Activated T-cell treated with anti-CD3 and anti-CD28 coated beads, Interleukin-2, amount 50 U/mL, for 4 hours (primary cell): ENCODE results near the gene G3BP1. TPM values are rescaled to one million over a fixed set of nuclear protein-coding genes. Genes with fewer than 3 reads are reported as not detected.
"Not testable (repeated sequence)": the region's sequence is repeated elsewhere in the genome, so short reads cannot be mapped to it uniquely, and the experiment has no call there.

Experiments
- ATAC-seq, 2 donors: fragments of 200-7000 bp; cut with Tn5 transposase; one replicate each; pipeline ENCODE4 v1.10.0; 2021
- DNase-seq: peaks from one replicate; pipeline ENCODE4 v3.0.0-alpha.2; 2020
- H3K27me3 Mint-ChIP-seq: one replicate; pipeline ENCODE4 v1.8.0; 2021; ENCODE audit warnings: low read depth, mixed read lengths
- H3K36me3 Mint-ChIP-seq: one replicate; pipeline ENCODE4 v1.8.0; 2022; ENCODE audit warnings: mixed read lengths; ENCODE audit not compliant: insufficient read depth
- H3K4me1 Mint-ChIP-seq: one replicate; pipeline ENCODE4 v1.8.0; 2021; ENCODE audit warnings: low read depth, mixed read lengths
- H3K4me3 Mint-ChIP-seq: one replicate; pipeline ENCODE4 v1.8.0; 2021; ENCODE audit warnings: mild to moderate bottlenecking, moderate library complexity, mixed read lengths
- H3K9me3 Mint-ChIP-seq: one replicate; pipeline ENCODE4 v1.8.0; 2021; ENCODE audit warnings: mixed read lengths
- total RNA-seq, 3 donors: library from RNA; stranded (reverse); gene quantifications; one replicate each; pipeline ENCODE4 v1.2.1, GENCODE V29; 2021

Gene G3BP1
- 100 to 1,000 TPM; 532 to 555 (median 540) TPM for total RNA-seq

DNA sequence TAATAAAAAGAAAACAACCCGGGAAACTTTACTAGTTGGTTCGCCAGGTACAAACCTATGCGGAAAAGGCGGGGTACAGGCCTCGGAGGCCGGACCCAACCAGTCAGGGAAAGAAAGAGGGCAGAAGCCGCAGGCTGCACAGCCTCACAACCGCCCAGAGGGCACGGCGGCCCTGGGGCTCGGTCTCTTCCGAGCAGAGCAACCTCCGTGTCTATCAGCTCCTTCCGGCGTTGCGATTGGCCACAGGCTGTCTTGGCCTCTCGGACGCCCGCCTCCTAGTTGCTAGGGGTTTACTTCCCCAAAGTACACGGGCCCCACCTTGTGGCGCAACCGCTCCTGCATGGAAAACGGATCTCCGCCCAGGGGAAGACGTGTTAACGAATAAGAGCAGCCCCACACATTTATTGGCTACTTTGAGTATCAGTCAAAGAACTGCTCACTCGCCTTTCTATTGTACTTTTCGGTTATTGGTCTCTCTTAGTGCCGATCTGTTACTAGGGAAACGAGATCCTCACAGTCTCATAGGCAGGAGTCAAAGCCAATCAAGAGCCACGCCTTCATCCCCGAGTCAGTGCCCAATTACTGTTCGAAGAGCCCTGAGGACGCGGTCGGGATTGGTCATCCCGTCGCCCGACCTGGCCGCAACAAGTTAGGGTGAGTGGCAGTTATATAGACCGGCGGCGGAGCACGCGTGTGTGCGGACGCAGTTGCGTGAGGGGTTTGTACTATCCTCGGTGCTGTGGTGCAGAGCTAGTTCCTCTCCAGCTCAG, at the start of gene G3BP1:
Gene G3BP1 (plus strand): TSS at position 696 of the 770 bp plus-strand sequence. CDS start 14,667 bp downstream, outside the sequence.
- Mint-ChIP-seq H3K27me3 (no peaks in the 10 kb centered on the region), H3K4me1 (peaks cover 37% of the 10 kb centered on the region), H3K36me3 (peaks cover 30% of the 10 kb centered on the region), H3K9me3 (no peaks in the 10 kb centered on the region), H3K4me3 (peak within 1 kb of the TSS; percentile 88)
- DNase-seq (peak; percentile 98), ATAC-seq (peak; percentile 80 to 83)

DNA sequence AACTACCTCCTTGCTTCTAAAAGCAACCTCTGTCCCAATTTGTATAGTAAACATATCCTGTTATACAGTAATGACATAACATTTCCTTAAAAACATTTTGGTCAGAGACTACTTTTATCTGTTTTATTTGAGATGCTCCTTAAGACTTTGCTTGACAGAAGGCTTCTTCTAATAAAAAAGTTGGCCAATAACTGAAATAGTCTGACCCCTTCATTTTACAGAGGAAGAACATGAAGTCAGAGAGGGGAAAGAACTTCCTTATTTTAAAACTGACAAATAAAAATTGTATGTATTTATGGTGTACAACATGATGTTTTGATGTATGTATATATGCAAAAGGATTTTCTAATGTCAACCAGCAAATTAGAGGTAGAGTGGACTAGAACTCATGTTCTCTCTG, 49.2 kb upstream of the G3BP1 start:
- Mint-ChIP-seq H3K4me3 (no peak overlapping the region), H3K27me3 (no peaks in the 10 kb centered on the region), H3K9me3 (no peaks in the 10 kb centered on the region), H3K36me3 (no peaks in the 10 kb centered on the region), H3K4me1 (peaks cover 3% of the 10 kb centered on the region)
- DNase-seq (no peak), ATAC-seq (no peak)

- Mint-ChIP-seq H3K4me1 (peaks cover 6% of the 10 kb centered on the region), H3K27me3 (no peaks in the 10 kb centered on the region), H3K36me3 (peaks cover 4% of the 10 kb centered on the region), H3K4me3 (no peak overlapping the region), H3K9me3 (peaks cover 3% of the 10 kb centered on the region)
- DNase-seq (no peak), ATAC-seq (no peak)
Measured at GRCh38 chr5:151724360-151724759, 47.4 kb upstream of the G3BP1 start.

DNA sequence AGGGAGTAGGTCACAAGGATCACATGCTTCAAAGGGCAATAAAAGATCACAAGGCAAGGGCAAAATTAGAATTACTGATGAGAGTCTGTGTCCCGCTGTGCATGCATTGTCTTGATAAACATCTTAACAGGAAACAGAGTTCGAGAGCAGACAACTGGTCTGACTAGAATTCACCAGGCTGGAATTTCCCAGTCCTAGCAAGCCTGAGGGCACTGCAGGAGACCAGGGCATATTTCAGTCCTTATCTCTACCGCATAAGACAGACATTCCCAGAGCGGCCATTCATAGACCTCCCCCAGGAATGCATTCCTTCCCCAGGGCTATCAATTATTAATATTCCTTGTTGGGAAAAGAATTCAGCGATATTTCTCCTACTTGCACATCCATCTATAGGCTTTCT, 42.2 kb upstream of the G3BP1 start:
- H3K4me1 Mint-ChIP-seq, ATAC-seq, H3K27me3 Mint-ChIP-seq, DNase-seq, H3K9me3 Mint-ChIP-seq, H3K4me3 Mint-ChIP-seq: not testable (repeated sequence)
- peaks cover 17% of the 10 kb centered on the region for H3K36me3 Mint-ChIP-seq

DNA sequence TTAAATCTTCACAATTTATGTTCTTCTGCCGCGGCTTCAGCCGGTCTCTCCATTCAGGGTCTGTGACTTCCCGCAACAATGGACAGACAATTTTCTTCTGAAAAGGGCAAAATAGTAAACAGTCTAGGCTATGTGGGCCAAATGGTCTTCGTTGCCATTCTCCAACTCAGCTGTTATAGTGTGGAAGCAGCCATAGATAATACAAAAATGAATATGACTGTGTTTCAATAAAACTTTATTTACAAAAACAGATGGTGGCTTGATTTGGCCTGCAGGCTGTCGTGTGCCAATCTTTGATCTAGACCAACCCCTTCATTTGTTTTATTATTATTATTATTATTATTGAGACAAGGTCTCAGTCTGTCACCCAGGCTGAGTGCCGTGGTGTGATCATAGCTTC, 41.4 kb upstream of the G3BP1 start:
- Mint-ChIP-seq H3K4me1 (peaks cover 5% of the 10 kb centered on the region), H3K36me3 (peaks cover 17% of the 10 kb centered on the region), H3K27me3 (no peaks in the 10 kb centered on the region), H3K4me3 (no peak overlapping the region), H3K9me3 (peaks cover 10% of the 10 kb centered on the region)
- DNase-seq (no peak), ATAC-seq (no peak)

GRCh38 chr5:151733358-151734063, 38.2 kb upstream of the G3BP1 start:
- H3K9me3 Mint-ChIP-seq = peaks cover 10% of the 10 kb centered on the region
- no peak for ATAC-seq
- peaks cover 24% of the 10 kb centered on the region for H3K36me3 Mint-ChIP-seq
- no peak for DNase-seq
- peaks cover 5% of the 10 kb centered on the region for H3K4me1 Mint-ChIP-seq
- no peaks in the 10 kb centered on the region for H3K27me3 Mint-ChIP-seq
- no peak overlapping the region for H3K4me3 Mint-ChIP-seq

DNA sequence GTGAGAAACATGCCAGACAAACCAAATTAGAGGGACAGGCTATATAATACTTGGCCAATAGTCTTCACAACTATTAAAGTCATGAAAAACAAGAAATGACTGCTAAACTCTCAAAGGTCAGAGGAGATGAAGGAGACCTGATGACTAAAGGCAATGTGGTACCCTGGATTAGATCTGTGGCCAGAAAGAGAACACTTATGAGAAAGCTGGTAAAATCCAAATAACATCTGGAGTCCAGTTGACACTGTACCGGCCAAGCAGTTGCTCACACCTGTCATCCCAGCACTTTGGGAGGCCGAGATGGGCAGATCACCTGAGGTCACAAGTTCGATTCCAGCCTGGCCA, 37.7 kb upstream of the G3BP1 start:
- peaks cover 25% of the 10 kb centered on the region for H3K36me3 Mint-ChIP-seq
- H3K4me3 Mint-ChIP-seq = no peak overlapping the region
- H3K27me3 Mint-ChIP-seq = no peaks in the 10 kb centered on the region

DNA sequence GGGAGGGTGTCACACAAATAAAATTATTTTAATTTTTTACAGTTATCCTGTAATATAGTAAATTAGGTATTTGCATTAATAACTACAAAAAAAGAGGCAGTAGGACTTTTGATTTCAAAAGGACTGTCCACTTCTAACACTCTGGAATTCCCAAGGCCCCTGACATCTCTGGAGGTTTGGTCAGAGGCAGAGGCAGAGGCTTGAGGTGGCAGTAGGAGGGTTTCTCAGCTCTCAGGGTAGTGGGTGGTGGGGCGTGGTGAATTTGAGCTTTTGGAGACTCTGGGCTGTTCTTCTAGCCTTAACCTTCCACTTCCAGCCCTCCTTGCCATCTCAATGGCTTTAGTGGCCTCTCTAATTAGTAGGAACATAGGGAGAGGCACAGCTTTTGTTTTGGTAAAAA, 36.1 kb upstream of the G3BP1 start:
- H3K27me3 Mint-ChIP-seq = no peaks in the 10 kb centered on the region
- H3K4me3 Mint-ChIP-seq = no peak overlapping the region
- H3K4me1 Mint-ChIP-seq = peaks cover 3% of the 10 kb centered on the region
- no peak for ATAC-seq
- DNase-seq = no peak
- peaks cover 14% of the 10 kb centered on the region for H3K36me3 Mint-ChIP-seq
- no peaks in the 10 kb centered on the region for H3K9me3 Mint-ChIP-seq

More for the DNA sequence above, 37.7 kb upstream of the G3BP1 start:
- DNase-seq (no peak), ATAC-seq (no peak)
- Mint-ChIP-seq H3K9me3 (peaks cover 10% of the 10 kb centered on the region), H3K4me1 (peaks cover 5% of the 10 kb centered on the region)

GRCh38 chr5:151737431-151737830, 34.3 kb upstream of the G3BP1 start:
- no peaks in the 10 kb centered on the region for H3K27me3 Mint-ChIP-seq
- peaks cover 17% of the 10 kb centered on the region for H3K36me3 Mint-ChIP-seq
- ATAC-seq (no peak), DNase-seq (no peak)
- H3K4me1 Mint-ChIP-seq = peaks cover 6% of the 10 kb centered on the region
- no peaks in the 10 kb centered on the region for H3K9me3 Mint-ChIP-seq
- H3K4me3 Mint-ChIP-seq = no peak overlapping the region

DNA sequence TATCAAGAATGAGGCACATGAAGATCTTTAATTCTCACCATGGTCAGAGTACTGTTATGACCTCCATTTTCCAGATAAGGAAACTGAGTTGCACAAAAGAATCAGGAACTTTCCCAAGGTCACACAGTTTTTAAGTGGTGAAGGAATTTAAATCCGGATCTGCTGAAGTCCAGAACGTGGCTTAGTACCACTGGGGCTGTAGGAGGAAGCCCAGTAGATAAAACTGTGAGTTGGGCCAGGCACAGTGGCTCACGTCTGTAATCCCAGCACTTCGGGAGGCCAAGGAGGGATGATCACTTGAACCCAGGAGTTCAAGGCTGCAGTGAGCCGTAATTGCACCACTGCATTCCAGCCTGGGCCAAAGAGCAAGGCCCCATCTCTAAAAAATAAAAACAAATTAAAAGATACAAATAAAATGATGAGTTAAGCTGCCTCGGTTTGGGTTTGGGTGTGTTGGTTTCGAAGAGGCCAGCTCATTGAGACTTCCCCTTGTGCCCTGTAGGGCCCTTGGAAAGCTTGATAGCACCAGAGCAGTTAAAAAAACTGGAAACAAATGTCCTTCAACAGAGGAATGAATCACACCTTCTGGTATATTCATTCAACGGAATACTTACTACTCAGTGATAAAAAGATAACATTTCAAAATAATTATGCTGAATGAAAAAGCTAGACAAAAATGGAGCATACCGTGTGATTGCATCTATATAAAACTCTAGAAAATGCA, 33.5 kb upstream of the G3BP1 start:
- DNase-seq (no peak), ATAC-seq (no peak)
- no peak overlapping the region for H3K4me3 Mint-ChIP-seq
- no peaks in the 10 kb centered on the region for H3K27me3 Mint-ChIP-seq
- H3K36me3 Mint-ChIP-seq = peaks cover 22% of the 10 kb centered on the region
- H3K4me1 Mint-ChIP-seq = peaks cover 6% of the 10 kb centered on the region
- H3K9me3 Mint-ChIP-seq = no peaks in the 10 kb centered on the region

GRCh38 chr5:151739395-151739794, 32.4 kb upstream of the G3BP1 start:
- Mint-ChIP-seq H3K4me3 (no peak overlapping the region), H3K4me1 (peaks cover 8% of the 10 kb centered on the region), H3K36me3 (peaks cover 25% of the 10 kb centered on the region), H3K27me3 (no peaks in the 10 kb centered on the region), H3K9me3 (no peaks in the 10 kb centered on the region)
- no peak for DNase-seq
- no peak for ATAC-seq

GRCh38 chr5:151739939-151740335, 31.8 kb upstream of the G3BP1 start:
- Mint-ChIP-seq H3K27me3 (no peaks in the 10 kb centered on the region), H3K4me1 (peaks cover 9% of the 10 kb centered on the region), H3K9me3 (no peaks in the 10 kb centered on the region), H3K4me3 (no peak overlapping the region), H3K36me3 (peaks cover 25% of the 10 kb centered on the region)
- DNase-seq = no peak
- no peak for ATAC-seq

- Mint-ChIP-seq H3K4me3 (no peak overlapping the region), H3K9me3 (no peaks in the 10 kb centered on the region), H3K4me1 (peaks cover 14% of the 10 kb centered on the region), H3K36me3 (peaks cover 28% of the 10 kb centered on the region), H3K27me3 (no peaks in the 10 kb centered on the region)
- ATAC-seq (peak; percentile 68 to 73), DNase-seq (peak; percentile 29)
Measured at GRCh38 chr5:151740336-151740942, 31.3 kb upstream of the G3BP1 start.

- no peak for DNase-seq
- ATAC-seq = no peak
- Mint-ChIP-seq H3K4me3 (no peak overlapping the region), H3K9me3 (no peaks in the 10 kb centered on the region), H3K27me3 (no peaks in the 10 kb centered on the region), H3K4me1 (peaks cover 19% of the 10 kb centered on the region), H3K36me3 (peaks cover 29% of the 10 kb centered on the region)
Measured at GRCh38 chr5:151740958-151741373, 30.8 kb upstream of the G3BP1 start.
